ENCODE results near the gene DCP1A.
"Not testable (repeated sequence)": the region's sequence is repeated elsewhere in the genome, so short reads cannot be mapped to it uniquely, and the experiment has no call there.

DCP1A gene

DNA sequence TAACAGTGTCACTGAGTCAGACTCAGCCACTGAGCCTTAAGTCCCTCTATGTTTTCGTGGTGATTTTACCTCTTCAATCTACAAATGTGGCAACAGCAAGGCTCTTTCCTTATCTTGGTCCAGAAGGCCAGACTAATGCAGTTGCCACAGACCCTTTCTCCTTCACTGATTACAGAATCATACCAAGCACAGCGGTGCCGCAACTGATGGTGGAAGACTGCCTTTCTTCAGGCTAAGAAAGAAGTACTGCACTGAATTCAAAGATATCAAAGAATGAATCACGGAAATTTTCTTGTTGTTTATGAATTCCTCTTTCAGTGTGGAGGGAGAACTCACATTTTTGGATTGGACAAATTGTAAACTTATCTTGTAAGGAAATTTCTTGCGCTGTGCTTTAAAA lies 18.6 kb downstream of the DCP1A start:
- DNase-seq (ENCODE audit: extremely low read depth, low read depth): no peak
- no peak for TF ChIP-seq CTCF (IDR thresholded peaks at IDR 0.05; ENCODE audit: low read depth, low read length)

- DNase-seq (ENCODE audit: extremely low read depth, low read depth): not testable (repeated sequence)
These were observed 19.4 kb downstream of the DCP1A start for GRCh38 chr3:53327986-53328385.

GRCh38 chr3:53324105-53324504 lies 23.2 kb downstream of the DCP1A start:
- no peak for DNase-seq (ENCODE audit: extremely low read depth, low read depth)
- no peak for TF ChIP-seq CTCF (IDR thresholded peaks at IDR 0.05; ENCODE audit: low read depth, low read length)

- no peak for DNase-seq (ENCODE audit: extremely low read depth, low read depth)
- TF ChIP-seq CTCF (IDR thresholded peaks at IDR 0.05; ENCODE audit: low read depth, low read length): peak; percentile 2
These were observed 26.6 kb downstream of the DCP1A start for GRCh38 chr3:53320697-53321096.

- DNase-seq (ENCODE audit: extremely low read depth, low read depth): peak; percentile 20
- no peak for TF ChIP-seq CTCF (IDR thresholded peaks at IDR 0.05; ENCODE audit: low read depth, low read length)
These were observed 28.8 kb downstream of the DCP1A start for GRCh38 chr3:53318522-53318921.

- TF ChIP-seq CTCF (IDR thresholded peaks at IDR 0.05; ENCODE audit: low read depth, low read length): no peak
- DNase-seq (ENCODE audit: extremely low read depth, low read depth): no peak
These were observed 34.5 kb downstream of the DCP1A start for GRCh38 chr3:53312832-53313231.

DNA sequence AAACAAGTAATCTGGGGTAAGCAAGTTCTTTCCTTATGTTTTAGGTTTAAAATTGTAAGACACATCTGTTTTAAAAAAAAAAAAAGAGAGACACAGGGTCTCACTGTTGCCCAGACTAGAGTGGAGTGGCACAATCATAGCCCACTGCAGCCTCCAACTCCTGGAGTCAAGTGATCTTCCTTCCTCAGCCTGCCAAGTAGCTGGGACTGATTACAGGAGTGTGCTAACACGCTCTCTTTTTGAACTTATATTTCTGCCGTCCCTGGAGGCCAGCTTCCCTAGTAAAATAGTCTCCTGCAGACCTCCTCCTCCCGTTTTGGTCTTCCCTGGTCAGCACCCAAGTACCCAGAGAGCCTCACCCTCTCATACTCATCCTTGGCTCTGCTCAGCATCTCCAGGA lies 35.5 kb downstream of the DCP1A start:
- no peak for TF ChIP-seq CTCF (IDR thresholded peaks at IDR 0.05; ENCODE audit: low read depth, low read length)
- DNase-seq (ENCODE audit: extremely low read depth, low read depth): no peak

- DNase-seq (ENCODE audit: extremely low read depth, low read depth): no peak
These were observed 43.4 kb downstream of the DCP1A start for GRCh38 chr3:53303957-53304356.

More at GRCh38 chr3:53303957-53304356, 43.4 kb downstream of the DCP1A start:
- TF ChIP-seq CTCF (IDR thresholded peaks at IDR 0.05; ENCODE audit: low read depth, low read length): no peak

All from AG09319 (cell line).